ENCODE measurements around the gene FUT6. TPM values are rescaled to one million over a fixed set of nuclear protein-coding genes. Genes with fewer than 3 reads are reported as not detected.
"Not testable (repeated sequence)": the region's sequence is repeated elsewhere in the genome, so short reads cannot be mapped to it uniquely, and the experiment has no call there.

Gene FUT6
- total RNA-seq, 2 donors from 2014 or later = not detected

DNA sequence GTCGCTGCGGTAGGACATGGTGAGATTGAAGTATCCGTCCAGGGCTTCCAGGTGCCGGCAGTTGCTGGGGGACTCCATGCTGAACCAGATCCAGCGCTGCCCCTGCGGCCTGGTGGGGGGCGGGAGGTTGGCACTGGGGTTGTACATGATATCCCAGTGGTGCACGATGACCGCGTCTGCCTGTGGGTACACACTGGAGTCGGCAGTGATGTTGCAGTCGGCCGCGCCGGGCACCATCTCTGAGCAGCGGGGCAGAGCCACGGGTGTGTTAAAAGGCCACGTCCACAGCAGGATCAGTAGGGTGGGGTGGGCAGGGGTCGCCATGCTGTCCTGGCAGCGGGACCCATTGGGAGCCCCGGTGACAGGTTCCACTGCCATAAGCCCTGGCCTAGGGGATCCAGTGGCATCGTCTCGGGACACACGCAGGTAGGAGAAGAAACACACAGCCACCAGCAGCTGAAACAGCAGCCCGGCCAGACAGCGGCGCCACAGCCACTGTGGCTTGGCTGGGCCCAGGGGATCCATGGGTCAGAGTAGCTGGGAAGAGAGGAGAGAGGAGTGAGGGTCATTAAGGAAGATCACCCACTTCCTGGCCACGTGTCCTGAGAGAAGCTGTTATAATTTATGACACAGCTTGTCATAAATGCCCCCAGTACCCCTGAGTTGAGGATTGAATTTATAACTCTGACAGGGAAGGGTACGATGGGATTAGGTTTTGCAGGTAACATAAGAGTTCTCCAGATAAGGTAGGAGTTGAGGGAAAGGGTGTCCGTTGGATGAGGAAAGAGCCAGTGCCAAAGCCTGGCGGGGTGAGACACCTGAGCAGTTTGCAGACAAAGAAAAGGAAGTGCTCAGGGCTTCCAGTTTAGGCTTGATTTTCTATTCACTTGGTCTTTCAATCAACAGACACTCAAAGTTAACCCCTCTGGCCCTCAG is 28.0 kb upstream of the FUT6 start:
- Mint-ChIP-seq H3K4me1 (no peaks in the 10 kb centered on the region), H3K36me3 (ENCODE audit: low read depth) (no peaks in the 10 kb centered on the region), H3K27me3 (no peaks in the 10 kb centered on the region), H3K27ac (no peak overlapping the region), H3K9me3 (no peaks in the 10 kb centered on the region), H3K4me3 (no peak overlapping the region)
- no peak for ATAC-seq (replicated peaks)

- Mint-ChIP-seq H3K27me3 (no peaks in the 10 kb centered on the region), H3K36me3 (ENCODE audit: low read depth) (no peaks in the 10 kb centered on the region), H3K27ac (no peak overlapping the region), H3K4me1 (no peaks in the 10 kb centered on the region), H3K4me3 (no peak overlapping the region), H3K9me3 (no peaks in the 10 kb centered on the region)
- no peak for ATAC-seq (replicated peaks)
Observed at GRCh38 chr19:5865772-5866171, 26.3 kb upstream of the FUT6 start.

- H3K27me3 Mint-ChIP-seq = no peaks in the 10 kb centered on the region
- ATAC-seq (replicated peaks) = no peak
- H3K36me3 Mint-ChIP-seq (ENCODE audit: low read depth) = no peaks in the 10 kb centered on the region
- no peak overlapping the region for H3K4me3 Mint-ChIP-seq
- H3K9me3 Mint-ChIP-seq = no peaks in the 10 kb centered on the region
- peak overlapping the region; percentile 65 for H3K27ac Mint-ChIP-seq
- H3K4me1 Mint-ChIP-seq = no peaks in the 10 kb centered on the region
Observed at GRCh38 chr19:5864725-5865486, 25.4 kb upstream of the FUT6 start.

- H3K36me3 Mint-ChIP-seq (ENCODE audit: low read depth) = no peaks in the 10 kb centered on the region
- no peak for ATAC-seq (replicated peaks)
- no peak overlapping the region for H3K27ac Mint-ChIP-seq
Observed at GRCh38 chr19:5864013-5864720, 24.7 kb upstream of the FUT6 start.

DNA sequence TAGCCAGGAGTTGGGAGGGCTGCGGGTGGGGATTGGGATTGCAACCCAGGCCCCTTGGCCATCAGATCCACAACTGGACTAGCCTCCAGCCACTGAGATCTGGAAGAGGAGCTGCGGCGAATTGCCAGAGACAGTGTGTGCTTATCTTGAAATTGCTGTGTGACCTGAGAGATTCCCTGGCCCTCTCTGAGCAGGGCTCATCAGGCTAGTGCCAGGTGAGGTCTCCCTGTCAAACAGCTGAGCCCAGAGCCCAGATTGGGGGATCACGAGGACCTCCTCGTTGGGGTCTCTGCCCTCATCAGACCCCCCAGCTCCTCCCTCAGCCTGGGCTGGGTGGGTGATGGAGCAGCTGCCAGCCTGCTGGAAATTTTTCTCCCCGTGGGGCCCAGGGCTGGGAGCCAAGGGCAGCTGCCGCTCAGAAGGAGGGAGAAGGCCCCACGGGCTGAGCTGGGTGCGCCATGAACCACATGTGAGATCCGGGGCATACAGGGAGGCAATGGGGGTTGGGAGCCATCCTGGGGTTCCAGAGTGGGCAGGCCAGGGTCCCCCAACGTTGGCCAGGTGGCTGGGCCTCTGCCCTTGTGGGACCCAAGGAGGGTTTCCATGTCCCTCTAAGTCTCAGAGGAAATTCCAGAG is 23.6 kb upstream of the FUT6 start:
- Mint-ChIP-seq H3K4me1 (no peaks in the 10 kb centered on the region), H3K9me3 (no peaks in the 10 kb centered on the region), H3K36me3 (ENCODE audit: low read depth) (no peaks in the 10 kb centered on the region), H3K27ac (no peak overlapping the region), H3K4me3 (no peak overlapping the region), H3K27me3 (no peaks in the 10 kb centered on the region)
- ATAC-seq (replicated peaks) = no peak

More at GRCh38 chr19:5864013-5864720, 24.7 kb upstream of the FUT6 start:
- no peaks in the 10 kb centered on the region for H3K9me3 Mint-ChIP-seq
- H3K27me3 Mint-ChIP-seq = no peaks in the 10 kb centered on the region
- H3K4me1 Mint-ChIP-seq = no peaks in the 10 kb centered on the region
- no peak overlapping the region for H3K4me3 Mint-ChIP-seq

DNA sequence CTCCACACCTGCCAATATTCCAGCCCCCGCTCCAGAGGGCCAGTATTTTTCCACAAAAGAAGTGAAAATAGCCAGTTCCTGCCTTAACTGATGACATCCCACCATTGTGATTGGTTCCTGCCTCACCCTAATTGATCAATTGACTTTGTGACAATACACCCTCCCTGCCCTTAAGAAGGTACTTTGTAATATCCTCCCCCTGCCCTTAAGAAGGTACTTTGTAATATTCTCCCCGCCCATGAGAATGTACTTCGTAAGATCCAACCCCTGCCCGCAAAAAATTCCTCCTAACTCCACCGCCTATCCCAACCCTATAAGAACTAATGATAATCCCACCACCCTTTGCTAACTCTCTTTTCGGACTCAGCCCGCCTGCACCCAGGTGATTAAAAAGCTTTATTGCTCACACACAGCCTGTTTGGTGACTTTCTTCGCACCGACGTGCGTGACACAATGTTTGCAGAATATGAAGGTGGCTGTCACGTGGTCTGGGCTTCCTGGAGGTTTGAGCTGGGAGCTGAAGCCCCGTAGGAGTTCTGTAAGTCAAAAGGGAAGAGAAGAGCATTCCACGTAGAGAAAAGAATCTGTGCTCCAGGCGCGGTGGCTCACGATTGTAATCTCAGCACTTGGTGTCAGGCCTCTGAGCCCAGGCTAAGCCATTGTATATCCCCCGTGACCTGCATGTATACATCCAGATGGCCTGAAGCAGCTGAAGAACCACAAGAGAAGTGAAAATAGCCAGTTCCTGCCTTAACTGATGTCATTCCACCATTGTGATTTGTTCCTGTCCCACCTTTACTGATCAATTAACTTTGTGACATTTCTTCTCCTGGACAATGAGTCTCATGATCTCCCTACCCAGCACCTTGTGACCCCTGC is 17.9 kb upstream of the FUT6 start:
- no peak overlapping the region for H3K27ac Mint-ChIP-seq
- no peak overlapping the region for H3K4me3 Mint-ChIP-seq
- no peaks in the 10 kb centered on the region for H3K36me3 Mint-ChIP-seq (ENCODE audit: low read depth)

GRCh38 chr19:5855151-5855550 is 15.6 kb upstream of the FUT6 start:
- not testable (repeated sequence) for H3K9me3 Mint-ChIP-seq; H3K27ac Mint-ChIP-seq; H3K4me3 Mint-ChIP-seq; H3K36me3 Mint-ChIP-seq (ENCODE audit: low read depth); H3K4me1 Mint-ChIP-seq; H3K27me3 Mint-ChIP-seq; ATAC-seq (replicated peaks)

More for the DNA sequence above, 17.9 kb upstream of the FUT6 start:
- no peaks in the 10 kb centered on the region for H3K4me1 Mint-ChIP-seq
- no peaks in the 10 kb centered on the region for H3K9me3 Mint-ChIP-seq
- no peaks in the 10 kb centered on the region for H3K27me3 Mint-ChIP-seq
- ATAC-seq (replicated peaks) = no peak

- ATAC-seq (replicated peaks); H3K27ac Mint-ChIP-seq; H3K4me3 Mint-ChIP-seq; H3K4me1 Mint-ChIP-seq; H3K9me3 Mint-ChIP-seq; H3K27me3 Mint-ChIP-seq; H3K36me3 Mint-ChIP-seq (ENCODE audit: low read depth): not testable (repeated sequence)
Observed at GRCh38 chr19:5854121-5854520, 14.6 kb upstream of the FUT6 start.

GRCh38 chr19:5851302-5851701 is 11.8 kb upstream of the FUT6 start, which contains the start of gene FUT3:
FUT3 (minus strand) TSS chr19:5851449.
- H3K27me3 Mint-ChIP-seq = no peaks in the 10 kb centered on the region
- no peak within 1 kb of the TSS for H3K27ac Mint-ChIP-seq
- H3K4me3 Mint-ChIP-seq = no peak within 1 kb of the TSS
- no peaks in the 10 kb centered on the region for H3K36me3 Mint-ChIP-seq (ENCODE audit: low read depth)
- no peak for ATAC-seq (replicated peaks)
- H3K9me3 Mint-ChIP-seq = no peaks in the 10 kb centered on the region
- H3K4me1 Mint-ChIP-seq = no peaks in the 10 kb centered on the region

DNA sequence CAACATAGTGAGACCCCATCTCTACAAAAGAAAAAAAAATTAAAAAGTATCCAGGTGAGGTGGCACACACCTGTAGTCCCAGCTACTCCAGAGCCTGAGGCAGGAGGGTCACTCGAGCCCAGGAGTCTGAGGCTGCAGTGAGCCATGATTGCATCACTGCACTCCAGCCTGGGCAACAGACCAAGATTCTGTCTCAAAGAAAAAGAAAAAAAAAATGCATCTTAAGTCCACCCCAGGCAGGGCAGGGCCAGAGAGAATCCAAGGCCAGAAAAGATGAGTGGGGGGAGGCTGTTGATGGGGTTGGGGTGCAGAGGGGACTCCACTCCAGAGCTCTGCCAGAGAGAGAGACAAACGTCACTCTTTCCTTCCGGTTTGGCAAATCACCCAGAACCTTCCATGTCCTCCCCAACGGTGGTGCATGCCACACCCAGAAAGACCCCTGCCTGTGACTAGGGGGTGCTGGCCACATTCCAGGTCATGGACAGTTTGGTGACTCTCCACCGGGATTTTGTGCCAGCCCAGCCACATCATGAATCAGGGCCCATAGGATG is 11.3 kb upstream of the FUT6 start:
- Mint-ChIP-seq H3K27me3 (no peaks in the 10 kb centered on the region), H3K9me3 (no peaks in the 10 kb centered on the region), H3K27ac (no peak overlapping the region), H3K4me3 (no peak overlapping the region), H3K4me1 (no peaks in the 10 kb centered on the region), H3K36me3 (ENCODE audit: low read depth) (no peaks in the 10 kb centered on the region)
- ATAC-seq (replicated peaks) = no peak

- Mint-ChIP-seq H3K4me3 (no peak overlapping the region), H3K27ac (no peak overlapping the region), H3K27me3 (no peaks in the 10 kb centered on the region), H3K9me3 (no peaks in the 10 kb centered on the region), H3K4me1 (no peaks in the 10 kb centered on the region), H3K36me3 (ENCODE audit: low read depth) (no peaks in the 10 kb centered on the region)
- ATAC-seq (replicated peaks) = no peak
Observed at GRCh38 chr19:5850189-5850588, 10.7 kb upstream of the FUT6 start.

- H3K36me3 Mint-ChIP-seq (ENCODE audit: low read depth); H3K4me3 Mint-ChIP-seq; H3K27ac Mint-ChIP-seq; H3K4me1 Mint-ChIP-seq; H3K9me3 Mint-ChIP-seq; ATAC-seq (replicated peaks); H3K27me3 Mint-ChIP-seq: not testable (repeated sequence)
Observed at GRCh38 chr19:5848621-5849020, 9.1 kb upstream of the FUT6 start.

DNA sequence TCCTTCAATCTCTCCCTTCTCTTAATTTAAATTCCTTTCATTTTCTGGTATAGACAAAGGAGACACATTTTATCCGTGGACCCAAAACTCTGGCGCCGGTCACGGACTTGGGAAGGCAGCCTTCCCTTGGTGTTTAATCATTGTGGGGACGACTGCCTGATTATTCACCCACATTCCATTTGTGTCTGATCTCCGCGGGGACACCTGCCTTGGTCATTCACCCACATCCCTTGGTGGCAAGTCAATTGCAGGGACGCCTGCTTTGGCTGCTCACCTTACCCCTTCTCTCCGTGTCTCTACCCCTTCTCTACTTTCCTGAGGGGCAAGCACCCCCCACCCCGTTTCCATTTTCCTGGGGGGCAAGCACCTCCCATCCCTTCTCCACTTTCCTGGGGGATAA is 8.3 kb upstream of the FUT6 start:
- not testable (repeated sequence) for ATAC-seq (replicated peaks); H3K36me3 Mint-ChIP-seq (ENCODE audit: low read depth); H3K4me3 Mint-ChIP-seq; H3K27me3 Mint-ChIP-seq; H3K9me3 Mint-ChIP-seq; H3K27ac Mint-ChIP-seq; H3K4me1 Mint-ChIP-seq
